B cell (primary cell): ENCODE measurements around the gene BECN2. TPM values are rescaled to one million over a fixed set of nuclear protein-coding genes. Genes with fewer than 3 reads are reported as not detected.

Experiments used
- ATAC-seq: fragments of 200-7000 bp; cut with Tn5 transposase; one replicate; pipeline ENCODE4 v1.10.0; 2021; ENCODE audit warnings: low read depth, mild to moderate bottlenecking, moderate number of reproducible peaks, moderate library complexity
- CTCF ChIA-PET: fragments of 350-600 bp; sonication (Branson Sonifier 250); formaldehyde crosslinking; loops from one replicate; lab custom pipeline; 2021; ENCODE audit warnings: antibody characterized with exemption, inconsistent platforms; lab: Charles Lee
- POLR2A ChIA-PET: fragments of 350-600 bp; sonication (Branson Sonifier 250); formaldehyde crosslinking; loops from one replicate; lab custom pipeline; 2021; ENCODE audit warnings: antibody characterized with exemption; lab: Charles Lee
- DNase-seq: peaks from one replicate; pipeline ENCODE4 v3.0.0; 2013
- H2AFZ ChIP-seq: 2 replicates; pipeline ENCODE4 v1.6.1; 2012; ENCODE audit warnings: mild to moderate bottlenecking, low read depth, low read length; ENCODE audit not compliant: insufficient read depth, poor library complexity, severe bottlenecking
- H3K27ac ChIP-seq, 2 donors: 1 replicate in 1 of 2; 2 replicates in 1 of 2; pipeline ENCODE4 v1.5.1; 2012 to 2013; ENCODE audit warnings: low read length in 2 of 2, mild to moderate bottlenecking in 2 of 2, moderate library complexity in 1 of 2
- H3K27me3 ChIP-seq, 4 experiments: fragments of 200-600 bp in 1 of 4; sonication (generic) in 1 of 4; replicated peaks in 1 of 4; 1 replicate in 2 of 4; 2 replicates in 2 of 4; pipeline versions ENCODE4 v1.6.1 to v1.7.0; 2013 to 2016; ENCODE audit warnings: low read length in 3 of 4, mild to moderate bottlenecking in 2 of 4, mixed read lengths in 1 of 4, moderate library complexity in 1 of 4; ENCODE audit not compliant: insufficient read depth in 4 of 4, control insufficient read depth in 3 of 4; ENCODE audit errors: control extremely low read depth in 1 of 4
- H3K36me3 ChIP-seq, 2 experiments: replicated peaks in 1 of 2; 1 replicate in 1 of 2; 2 replicates in 1 of 2; pipeline versions ENCODE4 v1.6.1 to v1.7.1; 2013; ENCODE audit warnings: low read length in 1 of 2; ENCODE audit not compliant: insufficient read depth in 2 of 2, control insufficient read depth in 1 of 2; ENCODE audit errors: control extremely low read depth in 1 of 2, extremely low read depth in 1 of 2
- H3K4me1 ChIP-seq, 2 donors: fragments of 200-600 bp in 1 of 2; sonication (generic) in 1 of 2; 1 replicate in 1 of 2; 2 replicates in 1 of 2; pipeline versions ENCODE4 v1.5.1 to v1.6.1; 2013 to 2017; ENCODE audit warnings: low read length in 2 of 2; ENCODE audit not compliant: control insufficient read depth in 2 of 2, insufficient read depth in 2 of 2
- H3K4me2 ChIP-seq: replicated peaks from 2 replicates; pipeline ENCODE3; 2012; ENCODE audit warnings: mild to moderate bottlenecking, low read depth, low read length; ENCODE audit not compliant: poor library complexity, severe bottlenecking
- H3K4me3 ChIP-seq, 5 experiments: fragments of 200-600 bp in 1 of 5; sonication (generic) in 1 of 5; 1 replicate in 3 of 5; 2 replicates in 2 of 5; pipeline versions ENCODE4 v1.5.1 to v1.7.0; 2011 to 2016; ENCODE audit warnings: low read length in 4 of 5, mild to moderate bottlenecking in 4 of 5, low read depth in 2 of 5, control low read depth in 1 of 5, moderate library complexity in 1 of 5; ENCODE audit not compliant: insufficient read depth in 1 of 5; ENCODE audit errors: control extremely low read depth in 1 of 5, extremely low read depth in 1 of 5
- H3K79me2 ChIP-seq: fragments of 200-600 bp; sonication (generic); one replicate; pipeline ENCODE4 v1.6.0; 2016; ENCODE audit warnings: low read length; ENCODE audit not compliant: control insufficient read depth, insufficient read depth
- H3K9ac ChIP-seq: fragments of 200-600 bp; sonication (generic); 2 replicates; pipeline ENCODE4 v1.6.1; 2017; ENCODE audit warnings: mild to moderate bottlenecking, low read length, moderate library complexity
- H3K9me3 ChIP-seq, 3 donors: one replicate each; pipeline versions ENCODE4 v1.6.1 to v1.7.1; 2013; ENCODE audit warnings: low read length in 2 of 3; ENCODE audit not compliant: control insufficient read depth in 2 of 3, insufficient read depth in 1 of 3; ENCODE audit errors: control extremely low read depth in 1 of 3
- H4K20me1 ChIP-seq: 2 replicates; pipeline ENCODE4 v1.6.0; 2012; ENCODE audit warnings: mild to moderate bottlenecking, low read length; ENCODE audit not compliant: insufficient read depth, control insufficient read depth, poor library complexity, severe bottlenecking
- H3K27ac Mint-ChIP-seq: one replicate; pipeline ENCODE4 v1.8.0; 2021; ENCODE audit warnings: mixed read lengths
- H3K27me3 Mint-ChIP-seq: one replicate; pipeline ENCODE4 v1.8.0; 2021; ENCODE audit warnings: mixed read lengths
- H3K4me1 Mint-ChIP-seq: one replicate; pipeline ENCODE4 v1.8.0; 2021; ENCODE audit warnings: mixed read lengths
- H3K4me3 Mint-ChIP-seq: one replicate; pipeline ENCODE4 v1.8.0; 2021; ENCODE audit warnings: mixed read lengths
- H3K9me3 Mint-ChIP-seq: one replicate; pipeline ENCODE4 v1.8.0; 2022; ENCODE audit warnings: mixed read lengths; ENCODE audit not compliant: insufficient read depth
- EZH2 ChIP-seq: IDR thresholded peaks from 2 replicates; pipeline ENCODE4 v1.6.1; 2012; ENCODE audit warnings: borderline replicate concordance, low read depth, mild to moderate bottlenecking, moderate library complexity, low read length; ENCODE audit not compliant: insufficient read depth, poor library complexity, severe bottlenecking
- WGBS: methylation state at CpG from one replicate; pipeline ENCODE4 v1.1.5; 2013; ENCODE audit warnings: missing lambda C conversion rate; ENCODE audit not compliant: insufficient coverage; 5-methylcytosine and 5-hydroxymethylcytosine counted together
- intact Hi-C: fragments of 100-400 bp; cut with micrococcal nuclease; formaldehyde crosslinking; loops from one replicate; pipeline ENCODE4 v1.10.0; 2022
- polyA plus RNA-seq: library from polyadenylated mRNA; depleted of rRNA; stranded (reverse); fragments of >200 nt; gene quantifications from 2 replicates; pipeline ENCODE4 v1.2.3, GENCODE V29; 2012
- total RNA-seq, 2 donors: library from RNA; stranded (reverse); fragments of 120-200 nt in 1 of 2; gene quantifications; 1 replicate in 1 of 2; 2 replicates in 1 of 2; pipeline versions ENCODE4 v1.2.3 to v1.2.4, GENCODE V29; 2013 to 2022
- TF ChIP-seq, protein P1 (sequence below): fragments of 200-600 bp; IDR thresholded peaks from one replicate; pipeline ENCODE4 v1.8.0; 2022; ENCODE audit warnings: antibody characterized with exemption, mild to moderate bottlenecking

Gene BECN2
- total and polyA plus RNA-seq, 2 donors (not counting 1 experiment from before 2014, with no cell fraction given), result not detected

DNA sequence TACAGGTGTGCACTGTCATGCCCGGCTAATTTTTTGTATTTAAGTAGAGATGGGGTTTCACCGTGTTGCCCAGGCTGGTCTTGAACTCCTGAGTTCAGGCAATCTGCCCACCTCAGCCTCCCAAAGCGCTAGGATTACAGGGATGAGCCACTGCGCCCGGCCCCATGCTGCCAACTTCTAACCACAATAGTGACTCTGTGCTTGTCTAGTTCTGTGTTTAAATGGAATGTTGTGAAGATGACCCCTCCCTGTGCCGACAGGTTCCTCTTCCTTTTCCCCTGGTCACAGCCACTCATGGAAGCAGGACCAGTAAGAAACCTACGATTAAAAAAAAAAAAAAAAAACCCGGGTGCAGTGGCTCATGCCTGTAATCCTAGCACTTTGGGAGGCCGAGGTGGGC lies 36.6 kb downstream of the BECN2 start:
- no CpG with 5 or more reads among the region's 9 CpGs for WGBS
- no peaks in the 10 kb centered on the region for H3K9me3 ChIP-seq
- no peak for DNase-seq
- no peaks in the 10 kb centered on the region for H3K36me3 ChIP-seq
- POLR2A ChIA-PET, result no interaction called here
- H3K4me2 ChIP-seq, result no peak overlapping the region
- H3K9ac ChIP-seq, result no peak overlapping the region
- CTCF ChIA-PET, result interaction anchor here (0.7 to 1.6 kb wide), 4 partner anchors 8 to 1261 kb away, joined by 3 to 9 read pairs (median 4); no protein-coding TSS in a partner anchor
- H3K4me3 ChIP-seq, result no peak overlapping the region
- peaks cover 8% of the 10 kb centered on the region for H3K27me3 Mint-ChIP-seq
- no peak overlapping the region for H3K4me3 Mint-ChIP-seq
- peaks cover 5% of the 10 kb centered on the region for H3K4me1 Mint-ChIP-seq
- no peaks in the 10 kb centered on the region for H4K20me1 ChIP-seq
- TF ChIP-seq, protein P1, sequence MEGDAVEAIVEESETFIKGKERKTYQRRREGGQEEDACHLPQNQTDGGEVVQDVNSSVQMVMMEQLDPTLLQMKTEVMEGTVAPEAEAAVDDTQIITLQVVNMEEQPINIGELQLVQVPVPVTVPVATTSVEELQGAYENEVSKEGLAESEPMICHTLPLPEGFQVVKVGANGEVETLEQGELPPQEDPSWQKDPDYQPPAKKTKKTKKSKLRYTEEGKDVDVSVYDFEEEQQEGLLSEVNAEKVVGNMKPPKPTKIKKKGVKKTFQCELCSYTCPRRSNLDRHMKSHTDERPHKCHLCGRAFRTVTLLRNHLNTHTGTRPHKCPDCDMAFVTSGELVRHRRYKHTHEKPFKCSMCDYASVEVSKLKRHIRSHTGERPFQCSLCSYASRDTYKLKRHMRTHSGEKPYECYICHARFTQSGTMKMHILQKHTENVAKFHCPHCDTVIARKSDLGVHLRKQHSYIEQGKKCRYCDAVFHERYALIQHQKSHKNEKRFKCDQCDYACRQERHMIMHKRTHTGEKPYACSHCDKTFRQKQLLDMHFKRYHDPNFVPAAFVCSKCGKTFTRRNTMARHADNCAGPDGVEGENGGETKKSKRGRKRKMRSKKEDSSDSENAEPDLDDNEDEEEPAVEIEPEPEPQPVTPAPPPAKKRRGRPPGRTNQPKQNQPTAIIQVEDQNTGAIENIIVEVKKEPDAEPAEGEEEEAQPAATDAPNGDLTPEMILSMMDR, result no peak
- no peak for TF ChIP-seq EZH2
- no peak overlapping the region for H3K27ac Mint-ChIP-seq
- no peaks in the 10 kb centered on the region for H3K79me2 ChIP-seq
- no peaks in the 10 kb centered on the region for H3K9me3 Mint-ChIP-seq
- ATAC-seq, result no peak
- intact Hi-C loops, result no loop called here
- H3K27ac ChIP-seq, result no peak overlapping the region
- H3K27me3 ChIP-seq, result peaks cover 0 to 2% (median 0%) of the 10 kb centered on the region in 4 experiments
- no peak overlapping the region for H2AFZ ChIP-seq
- H3K4me1 ChIP-seq, result peaks cover 0 to 7% of the 10 kb centered on the region in 2 donors

DNA sequence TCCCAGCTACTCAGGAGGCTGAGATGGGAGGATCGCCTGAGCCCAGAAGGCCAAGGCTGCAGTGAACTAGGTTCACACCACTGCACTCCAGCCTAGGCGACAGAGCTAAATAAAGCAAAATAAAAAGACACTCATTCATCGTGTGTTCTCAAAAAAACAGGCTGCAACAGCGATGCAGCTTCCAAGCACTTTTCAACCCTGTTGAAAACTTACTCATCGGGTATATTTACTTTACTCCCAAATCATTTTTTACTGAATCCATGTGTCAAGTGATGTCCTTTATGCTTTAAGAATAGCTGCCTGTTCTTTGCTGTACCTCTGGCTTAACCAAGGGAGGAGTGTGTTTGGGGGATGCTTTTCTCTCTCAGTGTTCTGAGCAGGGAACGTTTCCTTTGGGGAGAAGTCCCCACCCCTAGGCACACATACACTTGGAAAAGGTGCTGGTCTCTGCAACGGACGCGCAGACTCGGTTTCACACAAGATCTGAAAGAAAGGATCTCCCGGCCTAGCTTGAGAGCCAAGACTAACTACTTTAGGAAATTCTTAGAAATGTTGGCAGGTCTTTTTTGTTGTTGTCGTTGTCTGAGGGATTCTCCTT lies 39.9 kb downstream of the BECN2 start:
- Histone ChIP-seq H3K4me3 (no peak overlapping the region), H3K9ac (no peak overlapping the region), H3K79me2 (no peaks in the 10 kb centered on the region), H3K36me3 (no peaks in the 10 kb centered on the region), H3K27me3 (peaks cover 0 to 2% (median 0%) of the 10 kb centered on the region in 4 experiments), H3K4me2 (no peak overlapping the region), H3K9me3 (no peaks in the 10 kb centered on the region), H4K20me1 (no peaks in the 10 kb centered on the region), H2AFZ (no peak overlapping the region), H3K27ac (no peak overlapping the region), H3K4me1 (peaks cover 0 to 7% of the 10 kb centered on the region in 2 donors)
- Mint-ChIP-seq H3K4me3 (peak overlapping the region; percentile 13), H3K27me3 (peaks cover 7% of the 10 kb centered on the region), H3K9me3 (no peaks in the 10 kb centered on the region), H3K27ac (no peak overlapping the region), H3K4me1 (peaks cover 5% of the 10 kb centered on the region)
- TF ChIP-seq EZH2, result no peak
- TF ChIP-seq, protein P1, result no peak
- ATAC-seq (no peak), DNase-seq (no peak)
- CTCF ChIA-PET, result interaction anchor here (0.7 to 5.4 kb wide), 12 partner anchors 11 to 478 kb away, joined by 3 to 68 read pairs (median 8); partner anchors contain the start of genes FH and KMO
- POLR2A ChIA-PET, result no interaction called here
- 100% methylated on average over 2 of the region's 12 CpGs for whole genome bisulfite sequencing
- intact Hi-C loops, result no loop called here
